GM23338 (cell line): ENCODE results near the gene ARL10. TPM values are rescaled to one million over a fixed set of nuclear protein-coding genes. Genes with fewer than 3 reads are reported as not detected.

Experiments
- ATAC-seq: fragments of 200-7000 bp; cut with Tn5 transposase; 3 replicates; pipeline ENCODE4 v1.9.1; 2020
- DNase-seq: peaks from one replicate; pipeline ENCODE4 v3.0.0-alpha.2; 2015; ENCODE audit warnings: low spot score
- H2AFZ ChIP-seq: fragments of 200-600 bp; sonication (generic); 2 replicates; pipeline ENCODE4 v1.8.0; 2016; ENCODE audit warnings: antibody characterized with exemption, mild to moderate bottlenecking, moderate library complexity
- H3F3A ChIP-seq: fragments of 200-600 bp; sonication (generic); replicated peaks from 2 replicates; pipeline ENCODE4 v1.8.0; 2017; ENCODE audit warnings: antibody characterized with exemption, mixed run types, low read depth
- H3K27ac ChIP-seq: fragments of 200-600 bp; sonication (generic); 2 replicates; pipeline ENCODE4 v1.6.1; 2016; ENCODE audit warnings: low read depth
- H3K27me3 ChIP-seq: fragments of 200-600 bp; sonication (generic); 2 replicates; pipeline ENCODE4 v1.8.0; 2016; ENCODE audit warnings: mild to moderate bottlenecking, mixed run types, moderate library complexity; ENCODE audit not compliant: insufficient read depth
- H3K36me3 ChIP-seq: fragments of 200-600 bp; sonication (generic); 2 replicates; pipeline ENCODE4 v1.8.0; 2016; ENCODE audit warnings: mild to moderate bottlenecking; ENCODE audit not compliant: insufficient read depth
- H3K4me1 ChIP-seq: fragments of 200-600 bp; sonication (generic); 2 replicates; pipeline ENCODE4 v1.8.0; 2016; ENCODE audit warnings: mild to moderate bottlenecking, moderate library complexity; ENCODE audit not compliant: insufficient read depth
- H3K4me2 ChIP-seq: fragments of 200-600 bp; sonication (generic); 2 replicates; pipeline ENCODE4 v1.7.1; 2017; ENCODE audit warnings: mixed run types
- H3K4me3 ChIP-seq: fragments of 200-600 bp; sonication (generic); 2 replicates; pipeline ENCODE4 v1.6.1; 2016; ENCODE audit warnings: mixed run types
- H3K79me2 ChIP-seq: fragments of 200-600 bp; sonication (generic); replicated peaks from 2 replicates; pipeline ENCODE4 v1.8.0; 2017; ENCODE audit warnings: mild to moderate bottlenecking; ENCODE audit not compliant: insufficient read depth
- H3K9me2 ChIP-seq: fragments of 200-600 bp; sonication (generic); 2 replicates; pipeline ENCODE4 v1.8.0; 2017; ENCODE audit not compliant: insufficient read depth
- H4K20me1 ChIP-seq: fragments of 200-600 bp; sonication (generic); replicated peaks from 2 replicates; pipeline ENCODE4 v1.8.0; 2017; ENCODE audit warnings: mild to moderate bottlenecking; ENCODE audit not compliant: insufficient read depth
- H3K27ac Mint-ChIP-seq: 2 replicates; pipeline ENCODE4 v1.8.0; 2020; ENCODE audit warnings: inconsistent platforms, mild to moderate bottlenecking, moderate library complexity, mixed read lengths
- H3K27me3 Mint-ChIP-seq: 3 replicates; pipeline ENCODE4 v1.8.0; 2022; ENCODE audit warnings: low read depth, mild to moderate bottlenecking, moderate library complexity, mixed read lengths, inconsistent platforms; ENCODE audit not compliant: insufficient read depth, poor library complexity
- H3K36me3 Mint-ChIP-seq: 3 replicates; pipeline ENCODE4 v1.8.0; 2021; ENCODE audit warnings: low read depth, mild to moderate bottlenecking, inconsistent platforms, moderate library complexity, mixed read lengths
- H3K4me1 Mint-ChIP-seq: 3 replicates; pipeline ENCODE4 v1.8.0; 2020; ENCODE audit warnings: mild to moderate bottlenecking, inconsistent platforms, mixed read lengths
- H3K4me3 Mint-ChIP-seq: 3 replicates; pipeline ENCODE4 v1.8.0; 2021; ENCODE audit warnings: moderate library complexity, mild to moderate bottlenecking, inconsistent platforms, mixed read lengths
- H3K9me3 Mint-ChIP-seq: 3 replicates; pipeline ENCODE4 v1.8.0; 2020; ENCODE audit warnings: moderate library complexity, mild to moderate bottlenecking, inconsistent platforms, mixed read lengths
- CREB1 ChIP-seq: fragments of 250-450 bp; sonication (Bioruptor Pico); IDR thresholded peaks from 2 replicates; pipeline ENCODE4 v1.5.0; 2020; ENCODE audit warnings: low read depth, mild to moderate bottlenecking, moderate library complexity
- NANOG ChIP-seq: IDR thresholded peaks from 2 replicates; pipeline ENCODE4 v1.6.1; 2016; ENCODE audit warnings: antibody characterized with exemption, borderline replicate concordance
- POLR2AphosphoS5 ChIP-seq: IDR thresholded peaks from 2 replicates; pipeline ENCODE4 v1.6.1; 2016; ENCODE audit warnings: antibody characterized with exemption, low read depth
- ZNF114 ChIP-seq: fragments of 250-450 bp; sonication (Bioruptor Pico); IDR thresholded peaks from 2 replicates; pipeline ENCODE4 v1.5.0; 2020; ENCODE audit warnings: mild to moderate bottlenecking, moderate library complexity
- ZNF331 ChIP-seq: fragments of 250-450 bp; sonication (Bioruptor Pico); IDR thresholded peaks from 2 replicates; pipeline ENCODE4 v1.5.0; 2020; ENCODE audit warnings: low read depth, mild to moderate bottlenecking, moderate library complexity
- polyA plus RNA-seq: library from polyadenylated mRNA; unstranded; fragments of >200 nt; fragmentation: Nextera tagmentation; extraction: Ambion mirVana; gene quantifications from 2 replicates; pipeline ENCODE4 v1.2.1, GENCODE V29; 2016
- total RNA-seq: library from RNA; depleted of rRNA; stranded (reverse); fragments of >200 nt; shearing (Covaris generic); gene quantifications from 2 replicates; pipeline ENCODE4 v1.2.3, GENCODE V29; 2014
- TF ChIP-seq, protein P1 (sequence below), 2 experiments: fragments of 200-600 bp in 1 of 2; sonication (generic) in 1 of 2; conservative IDR thresholded peaks; 2 replicates each; pipeline versions ENCODE4 v1.5.1 to v1.6.1; 2016 to 2017; ENCODE audit warnings: antibody characterized with exemption in 2 of 2, low read depth in 2 of 2, mild to moderate bottlenecking in 2 of 2, moderate library complexity in 1 of 2
- TF ChIP-seq, protein P2 (sequence below): fragments of 250-450 bp; sonication (Bioruptor Pico); IDR thresholded peaks from 2 replicates; pipeline ENCODE4 v1.5.0; 2020; ENCODE audit warnings: mild to moderate bottlenecking, moderate library complexity

Gene ARL10
- total and polyA plus RNA-seq, 2 experiments from 2014 or later = 2.5 to 7.9 TPM

DNA sequence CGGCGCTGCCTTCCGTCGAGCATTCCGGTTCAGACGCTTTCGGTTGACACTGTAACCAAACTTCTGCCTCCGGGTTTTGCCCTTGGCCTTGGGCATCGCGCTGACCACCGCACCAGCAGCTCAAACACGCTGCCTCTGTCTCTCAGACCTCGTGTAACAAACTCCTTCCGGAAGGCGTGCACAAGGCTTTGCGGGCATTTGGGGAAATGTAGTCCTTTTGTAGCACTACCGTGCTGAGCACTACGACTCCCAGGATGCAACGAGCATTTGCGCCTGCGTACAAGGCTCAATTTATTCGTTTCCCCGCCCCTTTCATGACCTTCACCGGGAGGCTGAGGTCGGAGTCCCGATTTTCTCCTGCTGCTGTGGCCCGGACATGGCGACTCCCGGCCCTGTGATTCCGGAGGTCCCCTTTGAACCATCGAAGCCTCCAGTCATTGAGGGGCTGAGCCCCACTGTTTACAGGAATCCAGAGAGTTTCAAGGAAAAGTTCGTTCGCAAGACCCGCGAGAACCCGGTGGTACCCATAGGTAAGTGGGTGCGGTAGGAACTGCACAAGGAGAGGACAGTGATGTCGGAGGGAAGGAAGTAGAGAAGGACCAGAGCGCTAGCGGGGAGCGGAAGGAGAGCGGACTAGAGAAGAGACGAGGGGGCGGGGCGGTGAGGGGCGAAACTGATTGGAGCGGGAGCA, 23.3 kb downstream of the ARL10 start, which contains the start of the genes HIGD2A and NOP16:
TSS of gene HIGD2A (plus strand) at position 308 of the 691 bp plus-strand sequence. CDS start at position 377, 69 bp downstream.
TSS of gene NOP16 (minus strand) at position 155 of the 691 bp plus-strand sequence. CDS start at position 96, 59 bp downstream.
- Histone ChIP-seq H3K79me2 (peaks cover 33% of the 10 kb centered on the region), H2AFZ (peak within 1 kb of the TSS; percentile 61; the same call in 1 of the 2 replicates)
- peaks cover 16% of the 10 kb centered on the region for H3K4me1 Mint-ChIP-seq

More for the DNA sequence above, 23.3 kb downstream of the ARL10 start, which contains the start of the genes HIGD2A and NOP16:
- peaks cover 21% of the 10 kb centered on the region for H3K36me3 ChIP-seq
- peak; percentile 76; the same call in 1 of the 2 replicates for TF ChIP-seq ZNF114 (CRISPR knock-in tag)
- peak; percentile 41; the same call in 1 of the 2 replicates for TF ChIP-seq NANOG
- TF ChIP-seq CREB1 = peak; percentile 69
- TF ChIP-seq POLR2AphosphoS5 = peak; percentile 94
- TF ChIP-seq, protein P1, sequence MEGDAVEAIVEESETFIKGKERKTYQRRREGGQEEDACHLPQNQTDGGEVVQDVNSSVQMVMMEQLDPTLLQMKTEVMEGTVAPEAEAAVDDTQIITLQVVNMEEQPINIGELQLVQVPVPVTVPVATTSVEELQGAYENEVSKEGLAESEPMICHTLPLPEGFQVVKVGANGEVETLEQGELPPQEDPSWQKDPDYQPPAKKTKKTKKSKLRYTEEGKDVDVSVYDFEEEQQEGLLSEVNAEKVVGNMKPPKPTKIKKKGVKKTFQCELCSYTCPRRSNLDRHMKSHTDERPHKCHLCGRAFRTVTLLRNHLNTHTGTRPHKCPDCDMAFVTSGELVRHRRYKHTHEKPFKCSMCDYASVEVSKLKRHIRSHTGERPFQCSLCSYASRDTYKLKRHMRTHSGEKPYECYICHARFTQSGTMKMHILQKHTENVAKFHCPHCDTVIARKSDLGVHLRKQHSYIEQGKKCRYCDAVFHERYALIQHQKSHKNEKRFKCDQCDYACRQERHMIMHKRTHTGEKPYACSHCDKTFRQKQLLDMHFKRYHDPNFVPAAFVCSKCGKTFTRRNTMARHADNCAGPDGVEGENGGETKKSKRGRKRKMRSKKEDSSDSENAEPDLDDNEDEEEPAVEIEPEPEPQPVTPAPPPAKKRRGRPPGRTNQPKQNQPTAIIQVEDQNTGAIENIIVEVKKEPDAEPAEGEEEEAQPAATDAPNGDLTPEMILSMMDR (conservative IDR thresholded peaks at IDR 0.05; ENCODE audit: low read depth in 2 of 2) = 0 out of 4 replicates have a peak, but pooled peaks of 1 of the 2 experiments have one; percentile 1
- TF ChIP-seq ZNF331 (CRISPR knock-in tag) = no peak
- TF ChIP-seq, protein P2, sequence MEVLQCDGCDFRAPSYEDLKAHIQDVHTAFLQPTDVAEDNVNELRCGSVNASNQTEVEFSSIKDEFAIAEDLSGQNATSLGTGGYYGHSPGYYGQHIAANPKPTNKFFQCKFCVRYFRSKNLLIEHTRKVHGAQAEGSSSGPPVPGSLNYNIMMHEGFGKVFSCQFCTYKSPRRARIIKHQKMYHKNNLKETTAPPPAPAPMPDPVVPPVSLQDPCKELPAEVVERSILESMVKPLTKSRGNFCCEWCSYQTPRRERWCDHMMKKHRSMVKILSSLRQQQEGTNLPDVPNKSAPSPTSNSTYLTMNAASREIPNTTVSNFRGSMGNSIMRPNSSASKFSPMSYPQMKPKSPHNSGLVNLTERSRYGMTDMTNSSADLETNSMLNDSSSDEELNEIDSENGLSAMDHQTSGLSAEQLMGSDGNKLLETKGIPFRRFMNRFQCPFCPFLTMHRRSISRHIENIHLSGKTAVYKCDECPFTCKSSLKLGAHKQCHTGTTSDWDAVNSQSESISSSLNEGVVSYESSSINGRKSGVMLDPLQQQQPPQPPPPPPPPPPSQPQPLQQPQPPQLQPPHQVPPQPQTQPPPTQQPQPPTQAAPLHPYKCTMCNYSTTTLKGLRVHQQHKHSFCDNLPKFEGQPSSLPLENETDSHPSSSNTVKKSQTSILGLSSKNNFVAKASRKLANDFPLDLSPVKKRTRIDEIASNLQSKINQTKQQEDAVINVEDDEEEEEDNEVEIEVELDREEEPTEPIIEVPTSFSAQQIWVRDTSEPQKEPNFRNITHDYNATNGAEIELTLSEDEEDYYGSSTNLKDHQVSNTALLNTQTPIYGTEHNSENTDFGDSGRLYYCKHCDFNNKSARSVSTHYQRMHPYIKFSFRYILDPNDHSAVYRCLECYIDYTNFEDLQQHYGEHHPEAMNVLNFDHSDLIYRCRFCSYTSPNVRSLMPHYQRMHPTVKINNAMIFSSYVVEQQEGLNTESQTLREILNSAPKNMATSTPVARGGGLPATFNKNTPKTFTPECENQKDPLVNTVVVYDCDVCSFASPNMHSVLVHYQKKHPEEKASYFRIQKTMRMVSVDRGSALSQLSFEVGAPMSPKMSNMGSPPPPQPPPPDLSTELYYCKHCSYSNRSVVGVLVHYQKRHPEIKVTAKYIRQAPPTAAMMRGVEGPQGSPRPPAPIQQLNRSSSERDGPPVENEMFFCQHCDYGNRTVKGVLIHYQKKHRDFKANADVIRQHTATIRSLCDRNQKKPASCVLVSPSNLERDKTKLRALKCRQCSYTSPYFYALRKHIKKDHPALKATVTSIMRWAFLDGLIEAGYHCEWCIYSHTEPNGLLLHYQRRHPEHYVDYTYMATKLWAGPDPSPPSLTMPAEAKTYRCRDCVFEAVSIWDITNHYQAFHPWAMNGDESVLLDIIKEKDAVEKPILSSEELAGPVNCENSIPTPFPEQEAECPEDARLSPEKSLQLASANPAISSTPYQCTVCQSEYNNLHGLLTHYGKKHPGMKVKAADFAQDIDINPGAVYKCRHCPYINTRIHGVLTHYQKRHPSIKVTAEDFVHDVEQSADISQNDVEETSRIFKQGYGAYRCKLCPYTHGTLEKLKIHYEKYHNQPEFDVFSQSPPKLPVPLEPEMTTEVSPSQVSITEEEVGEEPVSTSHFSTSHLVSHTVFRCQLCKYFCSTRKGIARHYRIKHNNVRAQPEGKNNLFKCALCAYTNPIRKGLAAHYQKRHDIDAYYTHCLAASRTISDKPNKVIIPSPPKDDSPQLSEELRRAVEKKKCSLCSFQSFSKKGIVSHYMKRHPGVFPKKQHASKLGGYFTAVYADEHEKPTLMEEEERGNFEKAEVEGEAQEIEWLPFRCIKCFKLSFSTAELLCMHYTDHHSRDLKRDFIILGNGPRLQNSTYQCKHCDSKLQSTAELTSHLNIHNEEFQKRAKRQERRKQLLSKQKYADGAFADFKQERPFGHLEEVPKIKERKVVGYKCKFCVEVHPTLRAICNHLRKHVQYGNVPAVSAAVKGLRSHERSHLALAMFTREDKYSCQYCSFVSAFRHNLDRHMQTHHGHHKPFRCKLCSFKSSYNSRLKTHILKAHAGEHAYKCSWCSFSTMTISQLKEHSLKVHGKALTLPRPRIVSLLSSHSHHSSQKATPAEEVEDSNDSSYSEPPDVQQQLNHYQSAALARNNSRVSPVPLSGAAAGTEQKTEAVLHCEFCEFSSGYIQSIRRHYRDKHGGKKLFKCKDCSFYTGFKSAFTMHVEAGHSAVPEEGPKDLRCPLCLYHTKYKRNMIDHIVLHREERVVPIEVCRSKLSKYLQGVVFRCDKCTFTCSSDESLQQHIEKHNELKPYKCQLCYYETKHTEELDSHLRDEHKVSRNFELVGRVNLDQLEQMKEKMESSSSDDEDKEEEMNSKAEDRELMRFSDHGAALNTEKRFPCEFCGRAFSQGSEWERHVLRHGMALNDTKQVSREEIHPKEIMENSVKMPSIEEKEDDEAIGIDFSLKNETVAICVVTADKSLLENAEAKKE (CRISPR knock-in tag) = no peak
- H3F3A ChIP-seq = peaks cover 18% of the 10 kb centered on the region; the same call in 1 of the 2 replicates
- H3K4me1 ChIP-seq = peaks cover 9% of the 10 kb centered on the region; the same call in 1 of the 2 replicates
- Mint-ChIP-seq H3K36me3 (peaks cover 58% of the 10 kb centered on the region), H3K9me3 (no peaks in the 10 kb centered on the region; the same call in 2 of the 3 replicates), H3K4me3 (peak within 1 kb of the TSS; percentile 99), H3K27me3 (peaks cover 17% of the 10 kb centered on the region), H3K27ac (peak within 1 kb of the TSS; percentile 100)
- no peaks in the 10 kb centered on the region for H3K27me3 ChIP-seq
- peak; percentile 91 for ATAC-seq
- H3K4me2 ChIP-seq = peak within 1 kb of the TSS; percentile 96
- H3K27ac ChIP-seq = peak within 1 kb of the TSS; percentile 97
- peaks cover 15% of the 10 kb centered on the region for H4K20me1 ChIP-seq
- peak; percentile 100 for DNase-seq
- H3K4me3 ChIP-seq = peak within 1 kb of the TSS; percentile 67
- H3K9me2 ChIP-seq = no peaks in the 10 kb centered on the region
